HepG2 (cell line): ENCODE data around the gene PRKAG1. TPM values are rescaled to one million over a fixed set of nuclear protein-coding genes. Genes with fewer than 3 reads are reported as not detected.

Experiments
- CHD4 ChIP-seq: fragments of 200-600 bp; sonication (generic); IDR thresholded peaks from 2 replicates; pipeline ENCODE4 v1.7.0; 2017; ENCODE audit warnings: mild to moderate bottlenecking, low read length, borderline replicate concordance
- CREB1 ChIP-seq, 2 experiments: fragments of 450-650 bp in 1 of 2; IDR thresholded peaks; 2 replicates each; pipeline ENCODE4 v1.6.1; 2016 to 2017; ENCODE audit warnings: control low read depth in 1 of 2, mild to moderate bottlenecking in 1 of 2, missing compliant biosample characterization in 1 of 2, missing genetic modification characterization in 1 of 2
- FOXJ3 ChIP-seq: sonication (generic); formaldehyde crosslinking; IDR thresholded peaks from 2 replicates; pipeline ENCODE4 v1.4.0; 2020; ENCODE audit warnings: missing genetic modification reagents, mild to moderate bottlenecking, borderline replicate concordance
- GATAD2A ChIP-seq: IDR thresholded peaks from 2 replicates; pipeline ENCODE4 v1.6.1; 2016
- HNRNPK ChIP-seq: fragments of 200-400 bp; formaldehyde crosslinking; IDR thresholded peaks from 2 replicates; pipeline ENCODE4 v1.6.1; 2018; ENCODE audit warnings: low read length, low read depth, moderate library complexity, mild to moderate bottlenecking; ENCODE audit not compliant: poor library complexity, severe bottlenecking
- IRF2 ChIP-seq: IDR thresholded peaks from 2 replicates; pipeline ENCODE4 v1.6.1; 2018; ENCODE audit warnings: missing genetic modification reagents, missing compliant biosample characterization
- MED13 ChIP-seq: sonication (generic); formaldehyde crosslinking; IDR thresholded peaks from 2 replicates; pipeline ENCODE4 v1.5.0; 2020; ENCODE audit warnings: missing genetic modification reagents
- RFX3 ChIP-seq: IDR thresholded peaks from 2 replicates; pipeline ENCODE4 v1.6.1; 2016; ENCODE audit warnings: missing biosample characterization, missing genetic modification reagents
- SAP130 ChIP-seq: IDR thresholded peaks from 2 replicates; pipeline ENCODE4 v1.6.1; 2016; ENCODE audit warnings: low read depth
- SIN3B ChIP-seq: fragments of 150-350 bp; IDR thresholded peaks from 2 replicates; pipeline ENCODE4 v1.6.1; 2014; ENCODE audit warnings: low read length
- SMAD1 ChIP-seq: sonication (generic); formaldehyde crosslinking; IDR thresholded peaks from 2 replicates; pipeline ENCODE4 v1.4.0; 2020; ENCODE audit warnings: missing genetic modification reagents, low read depth, mild to moderate bottlenecking, borderline replicate concordance
- SP4 ChIP-seq: sonication (generic); formaldehyde crosslinking; IDR thresholded peaks from 2 replicates; pipeline ENCODE4 v1.8.1; 2023; ENCODE audit warnings: mild to moderate bottlenecking, missing genetic modification reagents
- SRF ChIP-seq: IDR thresholded peaks from 2 replicates; pipeline ENCODE4 v1.6.1; 2011; ENCODE audit warnings: mild to moderate bottlenecking, low read depth, low read length, moderate library complexity
- ZNF337 ChIP-seq: sonication (generic); formaldehyde crosslinking; IDR thresholded peaks from 2 replicates; pipeline ENCODE4 v1.5.1; 2020; ENCODE audit warnings: missing genetic modification reagents, low read depth, mild to moderate bottlenecking, borderline replicate concordance
- ZNF432 ChIP-seq: sonication (generic); formaldehyde crosslinking; IDR thresholded peaks from 2 replicates; pipeline ENCODE4 v1.5.0; 2020; ENCODE audit warnings: missing genetic modification reagents, mild to moderate bottlenecking, borderline replicate concordance
- ZNF512B ChIP-seq: sonication (generic); formaldehyde crosslinking; IDR thresholded peaks from 2 replicates; pipeline ENCODE4 v1.5.1; 2020; ENCODE audit warnings: missing genetic modification reagents, mild to moderate bottlenecking, borderline replicate concordance
- ZNF713 ChIP-seq: sonication (generic); formaldehyde crosslinking; IDR thresholded peaks from 2 replicates; pipeline ENCODE4 v1.4.0; 2020; ENCODE audit warnings: mild to moderate bottlenecking, missing genetic modification reagents
- polyA plus RNA-seq, 8 experiments: library from polyadenylated mRNA; depleted of rRNA in 3 of 8; stranded (reverse) in 7 of 8; unstranded in 1 of 8; fragments of >200 nt; fragmentation: Illumina TruSeq in 4 of 8; extraction: Trizol in 4 of 8; gene quantifications; 2 replicates each; pipeline versions ENCODE4 v1.2.1 to v1.2.3, GENCODE V29; 2011 to 2016; ENCODE audit warnings: low read depth in 4 of 8, missing spikeins in 1 of 8, mixed read lengths in 1 of 8; ENCODE audit not compliant: insufficient read depth in 1 of 8
- total RNA-seq, 5 experiments: library from RNA; depleted of rRNA; stranded (reverse); fragments of >200 nt; fragmentation: Illumina TruSeq; extraction: Trizol; gene quantifications; 2 replicates each; pipeline ENCODE4 v1.2.3, GENCODE V29; 2016; ENCODE audit warnings: low read depth in 1 of 5
- TF ChIP-seq, protein P1 (sequence below): IDR thresholded peaks from 2 replicates; pipeline ENCODE4 v1.6.1; 2012; ENCODE audit warnings: low read depth, low read length, improper control_type of control experiment
- TF ChIP-seq, protein P2 (sequence below): sonication (generic); formaldehyde crosslinking; IDR thresholded peaks from 2 replicates; pipeline ENCODE4 v1.5.0; 2020; ENCODE audit warnings: mild to moderate bottlenecking, missing genetic modification reagents
- TF ChIP-seq, protein P3 (sequence below): sonication (generic); formaldehyde crosslinking; IDR thresholded peaks from 2 replicates; pipeline ENCODE4 v1.8.1; 2023; ENCODE audit warnings: mild to moderate bottlenecking, moderate library complexity, missing genetic modification reagents

The PRKAG1 gene
- total and polyA plus RNA-seq, 2 of the 13 experiments (the other 11 are each of a cell fraction or from before 2014, with no cell fraction given): 26.1 to 32.8 TPM

DNA sequence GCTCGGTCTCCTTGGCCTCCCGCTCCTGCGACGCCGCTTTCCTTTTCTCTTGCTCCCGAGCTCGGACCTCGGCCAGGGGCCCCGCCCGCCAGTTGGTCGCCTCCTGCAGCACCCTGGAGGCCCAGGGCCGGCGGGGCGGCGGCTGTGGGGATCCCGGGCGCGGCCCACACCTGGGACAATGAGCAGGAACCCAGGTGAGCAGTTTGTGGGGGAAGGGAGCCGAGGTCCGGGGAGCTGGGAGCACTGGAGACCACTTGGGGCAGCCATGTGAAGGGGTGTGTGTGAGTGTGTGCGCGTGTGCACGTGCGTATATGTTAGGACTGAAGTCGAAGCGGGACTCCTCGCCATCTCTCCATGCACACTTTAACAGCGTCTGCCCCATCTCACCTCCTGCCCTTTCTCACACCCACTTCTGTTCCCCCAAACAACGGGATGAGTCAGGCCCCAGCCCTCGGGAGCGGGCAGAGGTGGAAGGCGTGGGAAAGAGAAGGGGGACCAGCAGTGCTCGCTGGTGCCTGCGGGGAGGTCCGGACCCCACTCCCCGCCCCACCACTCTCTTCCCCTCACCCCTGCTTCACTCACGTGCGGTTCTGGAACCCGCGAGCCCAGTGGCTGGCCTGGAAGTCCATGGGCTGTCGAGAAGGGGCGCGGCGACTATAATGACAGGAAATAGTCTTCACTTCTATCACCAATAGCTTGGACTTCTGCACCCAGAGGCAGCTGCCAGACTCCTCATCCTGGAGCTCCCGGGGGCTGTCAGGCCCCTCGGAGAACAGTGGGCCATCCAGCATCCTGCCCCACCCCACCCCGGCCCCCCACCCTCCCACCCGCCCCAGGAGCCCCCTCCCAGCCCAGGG lies 19.9 kb downstream of the PRKAG1 start (continued):
- TF ChIP-seq HNRNPK (no peak), GATAD2A (CRISPR knock-in tag) (0 out of 2 replicates have a peak, but pooled peaks have one; percentile 10), ZNF512B (CRISPR knock-in tag) (no peak), SIN3B (no peak), CREB1 (IDR thresholded peaks at IDR 0.05) (no peak), CREB1 (CRISPR knock-in tag; IDR thresholded peaks at IDR 0.05) (no peak), SP4 (CRISPR knock-in tag) (no peak), MED13 (CRISPR knock-in tag) (no peak), ZNF337 (CRISPR knock-in tag) (no peak), RFX3 (CRISPR knock-in tag) (no peak), ZNF432 (CRISPR knock-in tag) (no peak), SMAD1 (CRISPR knock-in tag) (no peak), SAP130 (CRISPR knock-in tag) (peak; percentile 6; the same call in 1 of the 2 replicates), ZNF713 (CRISPR knock-in tag) (no peak), FOXJ3 (CRISPR knock-in tag) (no peak; the same call in 1 of the 2 replicates), SRF (no peak), CHD4 (no peak), IRF2 (CRISPR knock-in tag) (0 out of 2 replicates have a peak, but pooled peaks have one; percentile 33)
- TF ChIP-seq, protein P1, sequence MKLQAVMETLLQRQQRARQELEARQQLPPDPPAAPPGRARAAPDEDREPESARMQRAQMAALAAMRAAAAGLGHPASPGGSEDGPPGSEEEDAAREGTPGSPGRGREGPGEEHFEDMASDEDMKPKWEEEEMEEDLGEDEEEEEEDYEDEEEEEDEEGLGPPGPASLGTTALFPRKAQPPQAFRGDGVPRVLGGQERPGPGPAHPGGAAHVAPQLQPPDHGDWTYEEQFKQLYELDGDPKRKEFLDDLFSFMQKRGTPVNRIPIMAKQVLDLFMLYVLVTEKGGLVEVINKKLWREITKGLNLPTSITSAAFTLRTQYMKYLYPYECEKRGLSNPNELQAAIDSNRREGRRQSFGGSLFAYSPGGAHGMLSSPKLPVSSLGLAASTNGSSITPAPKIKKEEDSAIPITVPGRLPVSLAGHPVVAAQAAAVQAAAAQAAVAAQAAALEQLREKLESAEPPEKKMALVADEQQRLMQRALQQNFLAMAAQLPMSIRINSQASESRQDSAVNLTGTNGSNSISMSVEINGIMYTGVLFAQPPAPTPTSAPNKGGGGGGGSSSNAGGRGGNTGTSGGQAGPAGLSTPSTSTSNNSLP: no peak
- TF ChIP-seq, protein P2, sequence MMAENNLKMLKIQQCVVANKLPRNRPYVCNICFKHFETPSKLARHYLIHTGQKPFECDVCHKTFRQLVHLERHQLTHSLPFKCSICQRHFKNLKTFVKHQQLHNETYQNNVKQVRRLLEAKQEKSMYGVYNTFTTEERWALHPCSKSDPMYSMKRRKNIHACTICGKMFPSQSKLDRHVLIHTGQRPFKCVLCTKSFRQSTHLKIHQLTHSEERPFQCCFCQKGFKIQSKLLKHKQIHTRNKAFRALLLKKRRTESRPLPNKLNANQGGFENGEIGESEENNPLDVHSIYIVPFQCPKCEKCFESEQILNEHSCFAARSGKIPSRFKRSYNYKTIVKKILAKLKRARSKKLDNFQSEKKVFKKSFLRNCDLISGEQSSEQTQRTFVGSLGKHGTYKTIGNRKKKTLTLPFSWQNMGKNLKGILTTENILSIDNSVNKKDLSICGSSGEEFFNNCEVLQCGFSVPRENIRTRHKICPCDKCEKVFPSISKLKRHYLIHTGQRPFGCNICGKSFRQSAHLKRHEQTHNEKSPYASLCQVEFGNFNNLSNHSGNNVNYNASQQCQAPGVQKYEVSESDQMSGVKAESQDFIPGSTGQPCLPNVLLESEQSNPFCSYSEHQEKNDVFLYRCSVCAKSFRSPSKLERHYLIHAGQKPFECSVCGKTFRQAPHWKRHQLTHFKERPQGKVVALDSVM (CRISPR knock-in tag): no peak; the same call in 1 of the 2 replicates
- TF ChIP-seq, protein P3, sequence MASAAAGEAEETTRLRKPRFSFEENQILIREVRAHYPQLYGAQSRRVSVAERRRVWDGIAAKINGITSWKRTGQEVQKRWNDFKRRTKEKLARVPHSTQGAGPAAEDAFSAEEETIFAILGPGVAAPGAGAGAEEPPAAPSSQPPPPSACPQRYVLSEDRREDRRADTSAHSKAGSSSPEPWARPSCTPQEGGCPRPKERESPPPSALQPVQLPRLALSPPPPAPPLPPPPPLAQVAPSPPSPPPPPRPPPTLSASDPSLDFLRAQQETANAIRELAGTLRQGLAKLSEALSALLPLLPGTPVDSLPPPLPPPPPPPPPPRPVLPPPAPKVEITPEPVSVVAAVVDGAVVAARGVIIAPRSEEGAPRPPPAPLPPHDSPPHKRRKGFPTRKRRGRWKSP (CRISPR knock-in tag): peak; percentile 75; the same call in 1 of the 2 replicates
